Activated T-cell treated with anti-CD3 and anti-CD28 coated beads, Interleukin-2, amount 50 U/mL, for 72 hours (primary cell): ENCODE measurements around the gene GXYLT2. TPM values are rescaled to one million over a fixed set of nuclear protein-coding genes. Genes with fewer than 3 reads are reported as not detected.
"Not testable (repeated sequence)": the region's sequence is repeated elsewhere in the genome, so short reads cannot be mapped to it uniquely, and the experiment has no call there.

Experiments used
- ATAC-seq, 2 donors: fragments of 150-1000 bp; cut with Tn5 transposase; replicated peaks in 1 of 2; 2 replicates each; pipeline ENCODE4 v1.10.0; 2021; ENCODE audit warnings: moderate library complexity in 2 of 2, mild to moderate bottlenecking in 1 of 2
- DNase-seq, 2 donors: peaks; one replicate each; pipeline ENCODE4 v3.0.0; 2021 to 2022; ENCODE audit warnings: mixed read lengths in 1 of 2
- H3K27ac Mint-ChIP-seq: one replicate; pipeline ENCODE4 v1.8.0; 2022; ENCODE audit warnings: mild to moderate bottlenecking, moderate library complexity, mixed read lengths
- H3K27me3 Mint-ChIP-seq: one replicate; pipeline ENCODE4 v1.8.0; 2022; ENCODE audit warnings: low read depth, mixed read lengths
- H3K36me3 Mint-ChIP-seq, 2 donors: one replicate each; pipeline ENCODE4 v1.8.0; 2022; ENCODE audit warnings: mixed read lengths in 2 of 2, mild to moderate bottlenecking in 1 of 2; ENCODE audit not compliant: insufficient read depth in 2 of 2
- H3K4me1 Mint-ChIP-seq: one replicate; pipeline ENCODE4 v1.8.0; 2022; ENCODE audit warnings: low read depth, mixed read lengths
- H3K4me3 Mint-ChIP-seq, 2 donors: one replicate each; pipeline ENCODE4 v1.8.0; 2022; ENCODE audit warnings: mild to moderate bottlenecking in 2 of 2, mixed read lengths in 2 of 2, moderate library complexity in 2 of 2
- H3K9me3 Mint-ChIP-seq, 2 donors: one replicate each; pipeline ENCODE4 v1.8.0; 2022; ENCODE audit warnings: mixed read lengths in 2 of 2
- total RNA-seq, 2 donors: library from RNA; stranded (reverse); gene quantifications; one replicate each; pipeline ENCODE4 v1.2.3, GENCODE V29; 2022

GXYLT2 gene
- total RNA-seq, 2 donors from 2014 or later: 0.23 to 0.26 TPM

DNA sequence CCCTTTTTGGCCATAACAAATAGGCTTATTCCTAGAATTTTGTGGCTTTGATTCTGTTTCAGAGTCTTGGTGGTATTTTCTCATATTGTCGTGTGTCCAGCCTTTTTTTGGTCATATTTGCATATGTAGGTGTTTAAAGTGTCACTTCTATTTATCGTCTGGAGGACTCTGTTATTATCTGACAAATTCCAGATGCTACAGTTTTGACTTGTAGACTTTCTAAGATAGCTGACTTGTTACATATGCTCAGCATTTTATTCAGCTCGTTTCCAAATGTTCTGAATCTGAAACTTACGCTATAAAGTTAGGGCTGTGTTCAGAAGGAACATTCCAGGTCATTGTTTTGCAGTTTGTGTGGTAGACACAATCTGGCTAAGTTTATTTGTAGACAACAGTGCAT lies 110.6 kb downstream of the GXYLT2 start:
- H3K27ac Mint-ChIP-seq: peak overlapping the region; percentile 66
- peaks cover 55% of the 10 kb centered on the region for H3K4me1 Mint-ChIP-seq
- H3K27me3 Mint-ChIP-seq: no peaks in the 10 kb centered on the region
- no peak for ATAC-seq
- H3K36me3 Mint-ChIP-seq: peaks cover 16 to 38% of the 10 kb centered on the region in 2 donors
- no peak for DNase-seq
- peak overlapping the region; percentile 88 to 92 for H3K4me3 Mint-ChIP-seq
- no peaks in the 10 kb centered on the region for H3K9me3 Mint-ChIP-seq

DNA sequence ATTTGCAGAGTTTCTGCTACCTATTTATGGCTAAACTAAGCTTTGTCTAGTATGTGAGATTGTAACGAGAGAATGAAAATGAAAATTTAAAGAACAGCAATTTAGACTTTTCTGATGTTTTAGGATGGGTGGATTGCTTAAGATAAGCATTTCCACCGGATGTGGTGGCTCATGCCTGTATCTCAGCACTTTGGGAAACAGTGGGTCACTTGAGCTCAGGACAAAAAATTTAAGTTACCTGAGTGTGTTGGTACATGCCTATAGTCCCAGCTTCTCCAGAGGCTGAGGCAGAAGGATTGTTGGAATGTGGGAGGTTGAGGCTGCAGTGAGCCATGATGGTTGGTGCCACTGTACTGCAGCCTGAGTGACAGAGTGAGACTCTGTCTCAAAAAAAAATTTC lies 112.1 kb downstream of the GXYLT2 start:
- Mint-ChIP-seq H3K36me3 (peaks cover 21 to 49% of the 10 kb centered on the region in 2 donors), H3K27ac (peak overlapping the region; percentile 99), H3K27me3 (no peaks in the 10 kb centered on the region), H3K4me1 (peaks cover 70% of the 10 kb centered on the region), H3K4me3 (peak overlapping the region; percentile 88 to 92), H3K9me3 (no peaks in the 10 kb centered on the region)
- ATAC-seq: no peak
- peak in 1 of 2 donors; percentile 11 for DNase-seq

GRCh38 chr3:73003050-73003449 lies 115.2 kb downstream of the GXYLT2 start:
- not testable (repeated sequence) for H3K9me3 Mint-ChIP-seq, ATAC-seq
- peak overlapping the region; percentile 81 for H3K27ac Mint-ChIP-seq

GRCh38 chr3:73004316-73004715 lies 116.5 kb downstream of the GXYLT2 start:
- peak overlapping the region; percentile 23 to 54 for H3K4me3 Mint-ChIP-seq

More at GRCh38 chr3:73003050-73003449, 115.2 kb downstream of the GXYLT2 start:
- not testable (repeated sequence) for H3K27me3 Mint-ChIP-seq, DNase-seq
- H3K4me3 Mint-ChIP-seq: peak overlapping the region; percentile 38 to 72
- peaks cover 85% of the 10 kb centered on the region for H3K4me1 Mint-ChIP-seq
- peaks cover 23 to 67% of the 10 kb centered on the region in 2 donors for H3K36me3 Mint-ChIP-seq

GRCh38 chr3:73007992-73008712 lies 120.3 kb downstream of the GXYLT2 start:
- peaks cover 18 to 45% of the 10 kb centered on the region in 2 donors for H3K36me3 Mint-ChIP-seq
- H3K9me3 Mint-ChIP-seq: peaks cover 0 to 2% of the 10 kb centered on the region in 2 donors
- peak overlapping the region in 1 of 2 donors; percentile 66 for H3K4me3 Mint-ChIP-seq
- peaks cover 91% of the 10 kb centered on the region for H3K4me1 Mint-ChIP-seq
- DNase-seq (no peak), ATAC-seq (peak; percentile 73 to 79)
- no peaks in the 10 kb centered on the region for H3K27me3 Mint-ChIP-seq
- H3K27ac Mint-ChIP-seq: peak overlapping the region; percentile 90

More at GRCh38 chr3:73004316-73004715, 116.5 kb downstream of the GXYLT2 start:
- peaks cover 24 to 62% of the 10 kb centered on the region in 2 donors for H3K36me3 Mint-ChIP-seq
- H3K4me1 Mint-ChIP-seq: peaks cover 87% of the 10 kb centered on the region
- H3K9me3 Mint-ChIP-seq: peaks cover 0 to 2% of the 10 kb centered on the region in 2 donors
- H3K27me3 Mint-ChIP-seq: no peaks in the 10 kb centered on the region
- peak overlapping the region; percentile 85 for H3K27ac Mint-ChIP-seq
- ATAC-seq: no peak
- DNase-seq: no peak

GRCh38 chr3:73009008-73009407 lies 121.2 kb downstream of the GXYLT2 start:
- ATAC-seq: no peak
- peak overlapping the region; percentile 90 for H3K27ac Mint-ChIP-seq
- H3K4me1 Mint-ChIP-seq: peaks cover 85% of the 10 kb centered on the region
- H3K36me3 Mint-ChIP-seq: peaks cover 16 to 39% of the 10 kb centered on the region in 2 donors
- peak overlapping the region in 1 of 2 donors; percentile 66 for H3K4me3 Mint-ChIP-seq
- peaks cover 0 to 2% of the 10 kb centered on the region in 2 donors for H3K9me3 Mint-ChIP-seq
- H3K27me3 Mint-ChIP-seq: no peaks in the 10 kb centered on the region
- DNase-seq: no peak

DNA sequence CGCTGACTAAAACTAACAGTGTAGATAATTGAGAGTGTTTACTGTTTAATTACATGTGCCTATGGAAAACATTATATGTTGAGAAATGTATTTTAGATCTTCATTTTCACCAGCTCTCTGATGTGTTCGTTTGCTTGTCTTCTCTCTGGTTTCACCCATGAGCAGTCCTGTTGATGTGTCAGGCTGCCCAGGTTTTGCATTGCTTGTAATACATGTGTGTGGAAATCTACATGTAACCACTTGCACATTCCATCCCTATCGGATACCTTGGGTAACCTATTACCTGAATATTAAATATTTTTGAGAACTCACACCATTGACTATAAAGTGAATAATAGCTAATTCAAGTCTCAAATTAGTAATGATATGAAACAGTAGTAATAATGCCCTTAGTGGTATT lies 121.9 kb downstream of the GXYLT2 start:
- Mint-ChIP-seq H3K36me3 (peaks cover 11 to 35% of the 10 kb centered on the region in 2 donors), H3K4me1 (peaks cover 82% of the 10 kb centered on the region), H3K27me3 (no peaks in the 10 kb centered on the region), H3K4me3 (peak overlapping the region in 1 of 2 donors; percentile 66), H3K9me3 (peaks cover 0 to 2% of the 10 kb centered on the region in 2 donors), H3K27ac (peak overlapping the region; percentile 15)
- ATAC-seq: no peak
- DNase-seq: no peak

DNA sequence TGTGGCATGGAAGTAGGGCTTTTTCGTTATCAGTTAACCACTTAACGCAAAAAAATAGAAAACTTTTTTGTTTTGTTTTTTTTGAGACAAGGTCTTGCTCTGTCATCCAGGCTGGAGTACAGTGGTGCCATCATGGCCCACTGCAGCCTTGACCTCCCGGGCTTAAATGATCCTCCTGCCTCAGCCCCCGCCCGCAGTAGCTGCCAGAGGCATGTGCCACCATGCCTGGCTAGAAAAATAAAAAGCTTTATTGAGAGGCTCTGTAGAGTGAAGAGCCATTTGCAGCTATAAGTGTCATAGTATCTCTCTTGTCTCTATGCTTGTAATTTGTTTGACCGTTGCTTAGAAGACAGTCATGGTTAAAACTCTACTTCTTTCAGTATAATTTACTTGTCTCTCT lies 122.3 kb downstream of the GXYLT2 start:
- Mint-ChIP-seq H3K27ac (peak overlapping the region; percentile 59), H3K4me3 (peak overlapping the region in 1 of 2 donors; percentile 12), H3K27me3 (no peaks in the 10 kb centered on the region), H3K36me3 (peaks cover 11 to 33% of the 10 kb centered on the region in 2 donors), H3K4me1 (peaks cover 80% of the 10 kb centered on the region), H3K9me3 (peaks cover 0 to 2% of the 10 kb centered on the region in 2 donors)
- DNase-seq (no peak), ATAC-seq (no peak)

GRCh38 chr3:73018298-73018697 lies 130.5 kb downstream of the GXYLT2 start:
- no peaks in the 10 kb centered on the region for H3K9me3 Mint-ChIP-seq
- DNase-seq (no peak), ATAC-seq (no peak)
- peaks cover 1 to 25% of the 10 kb centered on the region in 2 donors for H3K36me3 Mint-ChIP-seq
- peak overlapping the region; percentile 53 for H3K27ac Mint-ChIP-seq
- peak overlapping the region; percentile 10 to 35 for H3K4me3 Mint-ChIP-seq
- H3K27me3 Mint-ChIP-seq: no peaks in the 10 kb centered on the region
- H3K4me1 Mint-ChIP-seq: peaks cover 56% of the 10 kb centered on the region

- Mint-ChIP-seq H3K4me1 (peaks cover 56% of the 10 kb centered on the region), H3K27me3 (no peaks in the 10 kb centered on the region), H3K4me3 (peak overlapping the region; percentile 0 to 35), H3K27ac (peak overlapping the region; percentile 53), H3K9me3 (no peaks in the 10 kb centered on the region), H3K36me3 (peaks cover 1 to 25% of the 10 kb centered on the region in 2 donors)
- ATAC-seq (peak; percentile 82 to 84), DNase-seq (no peak)
These were observed 131.1 kb downstream of the GXYLT2 start for GRCh38 chr3:73018790-73019441.

- H3K9me3 Mint-ChIP-seq: no peaks in the 10 kb centered on the region
- no peak for DNase-seq
- no peak overlapping the region for H3K4me3 Mint-ChIP-seq
- no peak overlapping the region for H3K27ac Mint-ChIP-seq
- no peak for ATAC-seq
- no peaks in the 10 kb centered on the region for H3K27me3 Mint-ChIP-seq
- H3K4me1 Mint-ChIP-seq: peaks cover 59% of the 10 kb centered on the region
- H3K36me3 Mint-ChIP-seq: peaks cover 0 to 15% of the 10 kb centered on the region in 2 donors
These were observed 133.5 kb downstream of the GXYLT2 start for GRCh38 chr3:73021301-73021835.

DNA sequence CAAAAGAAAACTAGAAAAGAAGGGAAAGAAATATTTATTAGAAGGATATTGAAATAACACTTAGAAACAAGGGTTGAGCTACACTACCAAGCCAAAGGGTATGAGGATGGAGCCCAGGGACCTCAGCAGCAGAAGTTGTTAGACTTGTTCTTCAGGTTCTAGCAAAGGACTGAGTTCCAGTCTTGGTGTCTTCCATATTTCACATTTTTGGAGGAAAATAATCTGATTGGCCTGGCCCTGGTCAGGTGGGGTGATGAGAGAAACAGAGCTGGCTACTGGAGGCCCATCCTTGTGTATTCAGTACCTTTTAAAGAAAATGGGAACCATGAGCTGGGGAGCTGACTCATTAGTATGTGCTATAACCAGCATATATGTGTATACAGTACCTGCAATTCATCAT lies 137.0 kb downstream of the GXYLT2 start:
- Mint-ChIP-seq H3K27me3 (no peaks in the 10 kb centered on the region), H3K9me3 (no peaks in the 10 kb centered on the region), H3K4me3 (no peak overlapping the region), H3K36me3 (peaks cover 6 to 15% of the 10 kb centered on the region in 2 donors), H3K27ac (no peak overlapping the region), H3K4me1 (peaks cover 69% of the 10 kb centered on the region)
- no peak for DNase-seq
- no peak for ATAC-seq
